Measurements from ENCODE around the gene SARM1. TPM values are rescaled to one million over a fixed set of nuclear protein-coding genes. Genes with fewer than 3 reads are reported as not detected.

The SARM1 gene
- total and polyA plus RNA-seq, 2 of the 8 experiments (the other 6 are each of a cell fraction or from before 2014, with no cell fraction given): 5.8 to 9.2 TPM

DNA sequence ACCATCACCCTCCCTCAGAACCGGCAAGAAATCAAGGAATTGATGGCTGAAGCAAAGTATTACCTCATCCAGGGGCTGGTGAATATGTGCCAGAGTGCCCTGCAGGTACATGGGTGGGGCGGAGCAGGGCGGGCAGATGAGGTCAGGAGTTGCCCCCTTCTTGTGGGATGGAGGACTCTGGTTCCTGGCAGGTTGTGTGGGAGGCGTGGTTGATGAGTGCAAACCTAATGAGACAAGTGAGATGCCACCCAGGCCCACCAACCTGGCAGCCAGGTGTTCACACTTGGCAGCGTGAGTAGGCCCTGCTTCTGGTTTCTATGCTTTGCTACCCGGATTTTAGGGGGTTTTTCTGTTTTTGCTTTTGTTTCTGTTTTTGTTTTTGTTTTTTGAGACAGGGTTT is 31.1 kb upstream of the SARM1 start:
- Histone ChIP-seq H3K56ac (replicated peaks; ENCODE audit: insufficient read length, low read depth, low read length) (no peak overlapping the region), H3K14ac (ENCODE audit: insufficient read length) (no peak overlapping the region), H2BK12ac (ENCODE audit: low read depth, low read length) (no peak overlapping the region), H3K4me2 (ENCODE audit: insufficient read depth in 1 of 2, low read depth in 2 of 2, low read length in 2 of 2) (no peak overlapping the region), H4K8ac (ENCODE audit: extremely low read depth, insufficient read depth, low read length) (no peak overlapping the region), H2BK5ac (ENCODE audit: low read depth, low read length) (no peak overlapping the region), H4K20me1 (replicated peaks in 1 of 2; ENCODE audit: control insufficient read depth in 1 of 2, insufficient read depth in 2 of 2, low read length in 2 of 2) (peaks cover 6 to 8% of the 10 kb centered on the region in 2 experiments), H3K23ac (ENCODE audit: insufficient read length) (no peak overlapping the region), H3K27me3 (replicated peaks in 1 of 4; ENCODE audit: control insufficient read depth in 3 of 4, extremely low read depth in 1 of 4, insufficient read depth in 3 of 4, low read length in 3 of 4) (no peaks in the 10 kb centered on the region), H4K91ac (replicated peaks; ENCODE audit: insufficient read length, low read length) (no peak overlapping the region), H3K79me2 (ENCODE audit: control insufficient read depth in 1 of 2, insufficient read depth in 2 of 2, low read length in 2 of 2) (peaks cover 0 to 7% of the 10 kb centered on the region in 2 experiments; a peak in 2 of 4 replicates), H3K27ac (ENCODE audit: low read depth, low read length) (no peak overlapping the region), H3K9ac (replicated peaks in 1 of 4; ENCODE audit: extremely low read depth in 1 of 4, low read depth in 3 of 4, low read length in 3 of 4) (no peak overlapping the region), H3K36me3 (ENCODE audit: control insufficient read depth in 2 of 4, insufficient read depth in 4 of 4, low read length in 3 of 4) (peaks cover 6 to 24% (median 18%) of the 10 kb centered on the region in 4 experiments; a peak in 7 of 8 replicates), H3K18ac (ENCODE audit: extremely low read depth, low read length) (no peak overlapping the region), H2AFZ (ENCODE audit: low read length) (no peak overlapping the region), H2BK120ac (replicated peaks; ENCODE audit: low read depth, low read length) (no peak overlapping the region), H3K79me1 (ENCODE audit: low read depth, low read length) (peaks cover 12% of the 10 kb centered on the region), H2BK15ac (ENCODE audit: low read length) (no peak overlapping the region), H3K4me1 (replicated peaks in 1 of 4; ENCODE audit: control insufficient read depth in 3 of 4, insufficient read depth in 4 of 4, low read length in 3 of 4) (peaks cover 0 to 6% (median 6%) of the 10 kb centered on the region in 4 experiments; a peak in 6 of 7 replicates), H3K4ac (replicated peaks; ENCODE audit: insufficient read length, low read depth, low read length) (no peak overlapping the region), H3K4me3 (ENCODE audit: extremely low read depth in 1 of 4, insufficient read depth in 2 of 4, low read depth in 3 of 4, low read length in 4 of 4) (no peak overlapping the region), H2BK20ac (ENCODE audit: low read length) (no peak overlapping the region), H3K23me2 (ENCODE audit: low read depth, low read length) (peaks cover 6% of the 10 kb centered on the region; the same call in 1 of the 2 replicates), H3K9me3 (ENCODE audit: insufficient read depth in 2 of 2, low read depth in 1 of 2, low read length in 1 of 2) (no peaks in the 10 kb centered on the region), H2AK5ac (ENCODE audit: low read depth, low read length) (no peak overlapping the region), H4K5ac (ENCODE audit: insufficient read length, low read depth, low read length) (no peak overlapping the region)
- FAIRE-seq (no peak), DNase-seq (ENCODE audit: low read depth in 1 of 2, low spot score in 2 of 2) (no peak)
- ChIA-PET POLR2A (ENCODE audit: partially characterized antibody) (interaction anchor here (1.0 kb wide), 1 partner anchor 8 kb away, joined by 3 read pairs; no protein-coding TSS in a partner anchor), CTCF (ENCODE audit: partially characterized antibody) (interaction anchor here (0.6 to 0.9 kb wide), 2 partner anchors 11 to 542 kb away, joined by 3 read pairs; no protein-coding TSS in a partner anchor)
- WGBS, 2 experiments (ENCODE audit: extremely low coverage in 1 of 2, insufficient coverage in 1 of 2, insufficient read length in 1 of 2, insufficient replicate concordance in 2 of 2, low coverage in 1 of 2, low lambda C conversion rate in 2 of 2, missing lambda C conversion rate in 1 of 2): 94% methylated on average over 6 of the region's 6 CpGs; no CpG with 5 or more reads in 1 of the 2 experiments
- TF ChIP-seq CEBPB (IDR thresholded peaks at IDR 0.05; ENCODE audit: low read depth, low read length): no peak

Data from H1 (cell line).